Hepatic stellate cell (primary cell): Measurements from ENCODE around the gene CACNA1D.

Experiments used
- DNase-seq: peaks from one replicate; pipeline ENCODE4 v3.0.0; 2011; ENCODE audit warnings: low spot score

CACNA1D gene

DNA sequence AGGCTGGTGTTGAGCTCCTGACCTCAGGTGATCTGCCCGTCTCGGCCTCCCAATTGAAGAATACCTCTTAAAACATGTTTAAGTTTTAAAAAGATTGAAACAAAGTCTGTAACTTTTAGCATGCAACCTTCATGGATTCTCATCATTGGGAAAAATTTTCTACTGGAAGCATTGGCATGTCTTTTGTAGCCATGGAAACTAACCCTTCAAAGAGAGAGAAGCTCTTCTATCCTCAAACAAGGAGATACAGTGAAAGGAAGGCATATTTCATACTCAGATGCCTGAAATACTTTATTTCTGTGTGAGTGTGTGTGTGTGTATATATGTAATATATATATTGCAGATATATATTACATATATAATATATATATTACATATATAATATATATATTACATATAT, 196.9 kb downstream of the CACNA1D start:
- DNase-seq = no peak

DNA sequence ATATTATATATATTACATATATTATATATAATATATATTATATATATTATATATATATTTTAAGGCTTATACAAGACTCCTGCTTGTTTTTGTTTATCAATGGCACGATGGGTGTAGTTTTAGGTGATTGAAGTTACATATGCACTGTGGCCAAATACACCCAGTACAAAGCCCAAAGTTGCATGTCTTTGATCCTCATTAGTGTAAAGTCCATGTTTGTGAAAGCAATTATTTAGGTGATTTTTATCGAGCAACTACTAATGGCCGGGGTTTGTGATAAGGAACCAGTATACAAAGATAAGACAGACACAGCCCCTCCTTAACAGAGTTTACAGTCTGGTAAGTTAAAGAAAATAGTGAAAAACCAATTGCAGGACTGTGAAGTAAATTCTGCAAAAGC, 197.5 kb downstream of the CACNA1D start:
- DNase-seq = no peak

DNA sequence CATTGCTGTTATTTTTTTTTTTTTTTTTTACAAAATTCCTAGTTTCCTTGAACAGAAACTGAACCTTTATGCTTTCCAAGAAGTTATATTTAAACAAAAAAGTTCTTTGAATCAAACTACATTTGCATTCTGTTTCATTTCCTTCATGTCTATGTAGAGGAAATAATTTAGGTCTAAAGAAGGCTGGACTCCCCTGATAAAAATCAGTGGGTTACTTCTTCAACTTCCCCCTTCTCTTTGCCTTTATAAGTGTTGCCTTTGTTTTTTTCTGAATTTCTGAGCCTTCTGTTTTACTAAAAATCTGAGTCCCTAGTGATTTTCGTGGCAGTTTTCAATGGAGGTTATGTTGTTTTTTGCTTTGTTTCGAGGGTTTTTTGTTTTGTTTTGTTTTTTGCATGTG, 199.0 kb downstream of the CACNA1D start:
- DNase-seq = no peak

DNA sequence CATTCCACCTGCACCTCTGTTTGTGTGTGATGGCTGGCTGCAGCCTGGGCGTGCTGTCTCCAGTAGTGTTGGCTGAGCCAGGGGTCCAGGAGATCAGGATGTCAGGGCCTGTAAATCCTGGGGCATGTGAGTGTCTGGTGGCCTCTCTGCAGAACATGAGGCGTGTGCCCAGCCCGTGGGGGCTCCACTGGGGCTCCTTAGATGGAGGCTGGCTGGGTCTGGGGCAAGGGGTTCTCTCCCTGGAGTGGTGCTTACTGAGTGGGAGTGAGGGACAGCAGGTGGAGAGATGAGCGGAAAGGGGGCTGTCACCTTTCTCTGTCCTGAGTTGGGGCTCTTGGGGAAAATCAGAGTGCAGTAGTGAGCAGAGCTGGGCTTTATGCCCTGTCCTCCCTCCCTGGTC, 199.6 kb downstream of the CACNA1D start:
- DNase-seq = no peak

DNA sequence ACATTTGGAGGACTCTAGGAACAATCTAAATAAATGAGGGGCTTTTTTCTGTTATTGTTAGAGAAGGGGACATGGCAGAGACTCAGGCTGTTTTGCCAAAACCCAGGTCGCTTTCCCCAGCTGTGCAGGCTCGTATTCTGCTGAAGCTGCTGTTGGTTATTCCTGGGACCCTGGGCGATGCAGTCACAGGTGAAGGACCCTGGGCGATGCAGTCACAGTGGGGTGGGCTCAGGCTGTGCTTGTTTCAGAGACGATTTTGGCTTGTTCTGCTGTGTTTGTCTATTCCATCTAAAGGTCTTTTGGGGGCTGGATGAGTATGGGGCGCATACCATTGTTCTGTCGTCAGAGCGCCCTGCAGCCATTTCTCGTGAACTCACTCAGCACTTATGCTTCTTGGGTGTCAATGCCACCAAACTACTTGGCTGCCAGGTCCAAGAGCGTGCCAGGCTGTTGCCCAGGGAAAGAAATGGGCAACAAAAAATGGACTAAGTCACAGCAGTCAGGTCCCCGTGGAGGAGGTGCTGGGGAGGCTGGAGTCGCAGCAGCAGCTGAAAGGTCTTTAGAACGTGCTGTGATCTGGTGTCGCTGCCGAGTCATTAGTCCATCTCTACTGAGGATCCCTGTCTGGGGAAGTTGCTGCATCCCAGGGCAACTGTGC, 200.4 kb downstream of the CACNA1D start:
- no peak for DNase-seq

DNA sequence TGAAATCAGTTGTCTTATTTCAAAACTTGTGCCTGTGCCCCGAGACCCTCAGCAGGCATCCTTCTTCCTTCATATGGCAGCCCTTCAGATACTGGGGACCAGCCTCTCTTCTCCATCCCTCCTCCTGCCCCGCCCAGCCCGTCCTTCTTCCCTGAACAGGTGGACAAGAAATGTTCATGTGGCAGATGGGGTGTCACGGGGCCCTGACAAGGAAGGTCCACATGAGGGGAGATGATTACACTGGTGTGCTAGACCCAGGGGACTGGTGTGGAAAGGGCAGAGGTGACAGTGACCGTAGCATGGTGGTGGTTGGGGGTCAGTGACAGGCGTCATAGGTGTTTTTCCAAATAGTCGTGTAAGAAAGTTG, 200.9 kb downstream of the CACNA1D start:
- no peak for DNase-seq

DNA sequence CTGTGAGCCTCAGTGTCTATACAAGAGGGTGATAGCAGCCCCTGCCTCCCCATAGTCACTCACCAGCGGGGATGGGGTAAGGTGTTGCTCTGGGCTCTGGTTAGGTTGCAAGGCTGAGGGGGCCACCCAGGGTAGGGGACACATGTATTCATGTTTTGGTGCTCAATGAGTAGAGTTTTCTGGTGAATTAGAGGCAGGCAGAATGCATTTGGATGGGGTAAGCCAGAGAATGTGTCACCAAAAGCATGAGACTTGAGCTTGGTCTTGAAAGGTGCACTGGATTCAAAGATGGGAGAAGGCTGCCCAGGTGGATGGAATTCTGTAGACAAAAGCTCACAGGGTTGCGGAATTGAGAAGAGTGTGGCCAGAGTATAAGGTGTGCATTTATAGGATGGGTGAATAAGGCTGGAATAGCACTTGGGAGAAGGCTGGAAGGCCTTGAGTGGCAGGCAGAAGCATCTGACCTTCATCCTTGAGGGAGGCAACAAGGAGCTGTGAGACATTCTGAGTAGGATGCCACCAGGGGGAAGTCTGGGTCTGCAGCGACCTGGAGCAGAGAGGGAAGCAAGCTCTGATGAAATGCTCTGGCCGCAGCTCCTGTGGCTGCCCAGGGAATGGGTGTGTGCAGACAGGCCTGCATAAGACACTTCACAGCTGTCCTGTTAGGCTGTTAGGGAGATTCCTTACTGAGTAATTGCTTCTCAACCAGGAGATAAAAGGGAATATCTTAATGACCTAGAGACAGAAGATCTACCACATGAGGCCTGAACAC, 202.2 kb downstream of the CACNA1D start:
- no peak for DNase-seq

DNA sequence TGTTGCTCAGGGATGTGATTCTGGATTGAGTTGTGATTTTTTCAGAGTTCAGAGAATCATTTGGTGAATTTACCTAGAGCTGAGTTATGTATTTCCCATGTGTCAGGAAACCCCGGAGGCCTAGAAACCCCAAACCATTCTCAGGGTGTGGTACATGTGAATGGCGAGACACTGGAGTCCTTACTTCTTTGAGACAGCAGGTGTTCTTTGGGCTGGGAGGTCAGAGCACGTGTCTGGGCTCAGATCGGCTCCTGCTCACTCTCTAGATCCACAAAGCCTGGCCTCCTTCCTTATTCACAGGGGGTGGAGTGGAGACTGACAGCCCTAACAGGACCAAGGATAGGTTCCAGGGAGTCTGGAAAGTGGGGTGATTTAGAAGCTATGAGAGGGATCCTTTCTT, 206.0 kb downstream of the CACNA1D start:
- DNase-seq = no peak

DNA sequence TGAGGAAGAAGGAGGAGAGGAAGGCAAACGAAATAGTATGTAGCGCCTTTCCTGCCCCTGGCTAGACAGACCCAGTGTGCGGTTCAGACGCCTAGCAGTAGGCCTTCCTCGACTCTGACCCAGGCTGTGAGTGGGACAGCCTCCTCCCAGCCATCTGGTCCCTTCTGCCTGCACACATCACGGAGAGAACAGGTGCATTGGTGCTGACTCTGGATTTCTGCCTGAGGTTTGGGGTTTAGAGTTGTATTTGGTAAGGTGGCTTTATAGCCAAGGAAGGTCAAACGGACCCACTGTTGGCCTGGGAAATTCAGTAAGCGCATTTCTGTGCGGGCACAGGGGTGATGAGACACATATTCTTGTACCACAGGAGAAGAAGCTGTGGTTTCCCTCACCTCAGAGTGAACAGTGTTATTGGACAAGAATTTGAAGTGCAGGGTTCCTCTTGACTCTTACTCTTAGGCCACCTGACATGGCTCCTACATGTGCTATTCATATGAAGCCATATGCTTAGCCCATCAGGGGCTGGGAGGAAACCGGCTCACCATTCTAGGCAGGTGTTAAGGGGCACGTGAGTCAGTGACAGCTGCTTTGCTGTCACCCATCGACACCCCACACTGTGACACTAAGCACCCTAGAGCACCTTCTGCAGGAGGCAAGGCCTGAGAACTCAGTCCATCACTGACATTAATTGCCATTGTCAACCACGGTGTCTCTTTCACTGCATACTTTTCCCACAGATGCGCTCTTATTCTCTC, 208.5 kb downstream of the CACNA1D start:
- DNase-seq = no peak

DNA sequence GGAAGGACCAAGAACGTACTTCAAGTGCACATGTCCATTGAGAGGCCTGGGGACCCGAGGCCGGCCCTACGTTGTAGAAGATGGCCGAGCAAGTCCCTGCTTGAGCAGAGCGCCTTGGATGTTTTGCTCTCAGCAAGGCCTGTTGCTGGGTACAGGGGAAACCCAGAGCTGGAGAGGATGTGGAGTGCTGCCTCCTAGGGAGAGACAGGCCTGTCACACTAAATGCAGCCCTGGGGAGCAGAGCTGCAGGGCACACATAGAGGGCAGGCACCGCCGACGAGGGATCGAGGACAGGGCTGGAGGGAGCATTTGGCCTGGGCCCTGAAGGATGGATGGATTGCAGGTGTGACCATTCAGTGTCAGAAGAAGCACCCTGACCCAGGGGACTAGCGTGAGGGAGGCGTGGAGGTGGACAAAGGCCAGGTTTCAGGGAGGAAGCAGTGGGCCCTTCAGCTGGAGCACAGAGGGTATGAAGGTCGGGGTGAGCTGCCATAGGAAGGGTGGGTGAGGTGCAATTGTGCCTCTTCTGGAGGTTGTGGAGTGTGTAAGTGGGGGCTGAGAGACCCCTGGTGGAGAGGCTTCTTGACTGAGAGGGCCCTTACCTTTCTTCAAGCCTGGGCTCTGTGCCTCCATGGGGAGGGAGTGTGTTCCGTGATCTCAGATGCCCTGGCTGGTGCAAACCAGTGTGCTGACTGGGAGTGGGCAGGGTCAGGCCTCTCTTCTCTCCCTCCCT, 209.4 kb downstream of the CACNA1D start:
- DNase-seq = no peak

DNA sequence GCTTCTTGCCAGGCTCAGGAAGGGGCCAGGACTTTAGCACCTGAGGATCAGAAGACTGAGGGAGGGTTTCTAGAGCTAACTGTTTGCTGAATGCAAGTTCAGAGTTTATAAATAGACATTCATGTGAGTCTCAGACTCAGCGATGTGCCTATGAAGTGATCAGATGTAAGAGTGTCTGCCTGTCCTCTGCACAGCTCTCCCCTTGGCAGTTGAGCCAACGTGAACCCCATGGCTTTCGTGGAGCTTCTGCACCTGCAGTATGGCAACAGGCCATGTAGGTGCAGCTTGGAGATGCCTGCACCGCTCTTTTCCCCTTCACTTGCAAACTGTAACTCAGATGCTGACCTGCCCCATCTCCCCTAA, 209.9 kb downstream of the CACNA1D start:
- DNase-seq = no peak

DNA sequence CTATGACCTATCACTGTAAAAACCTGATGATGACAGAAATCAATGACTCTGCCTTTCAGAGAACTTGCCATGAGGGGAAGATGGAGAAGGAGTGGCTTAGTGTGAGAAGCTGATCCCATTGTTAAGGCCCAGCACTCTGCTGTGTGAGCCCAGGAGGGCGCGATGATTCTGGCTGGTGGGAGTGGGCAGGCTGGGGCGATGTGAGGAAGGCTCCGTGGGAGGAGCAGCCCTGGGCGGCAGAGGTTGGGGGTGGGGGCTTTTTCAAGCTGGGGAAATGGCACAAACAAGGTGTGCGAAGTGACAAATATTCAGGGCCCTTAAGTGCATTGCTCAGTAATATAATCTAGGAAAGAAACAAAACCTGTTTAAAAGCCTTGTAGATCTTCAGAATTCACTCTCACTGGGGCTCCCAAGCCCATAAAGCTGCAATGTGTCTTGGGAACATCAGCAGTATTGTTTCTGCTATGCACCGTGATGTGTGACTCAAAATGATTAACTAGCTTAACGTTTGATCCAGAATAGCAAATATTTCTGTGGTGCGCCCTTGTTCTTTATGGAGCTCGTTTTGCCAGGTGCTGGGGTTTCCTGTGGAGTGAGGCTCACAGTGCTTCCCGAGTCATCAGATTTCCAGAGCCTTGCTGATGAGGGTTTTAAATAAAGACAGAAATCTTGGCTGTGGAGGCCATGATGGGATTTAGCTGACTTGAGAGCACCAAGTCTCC, 210.8 kb downstream of the CACNA1D start:
- no peak for DNase-seq

DNA sequence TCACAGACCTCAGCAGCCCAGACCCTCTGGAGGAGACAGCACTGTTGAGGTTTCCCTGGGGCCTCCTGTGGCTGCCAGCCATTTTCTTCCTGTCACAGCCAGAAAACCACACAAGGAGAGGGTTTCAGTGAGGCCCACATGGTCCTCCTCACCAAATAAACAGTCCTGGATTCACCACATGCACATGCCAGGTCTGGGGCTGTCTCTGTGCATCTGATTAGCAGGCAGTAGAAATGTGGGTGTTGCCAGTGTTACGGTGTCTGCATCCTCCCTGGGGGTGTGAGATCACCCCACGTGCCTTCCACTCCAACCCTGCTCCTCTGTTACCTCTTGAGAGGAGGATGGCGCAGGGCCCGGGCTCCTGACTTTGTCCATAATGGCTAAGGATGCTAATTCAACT, 211.4 kb downstream of the CACNA1D start:
- DNase-seq = no peak

DNA sequence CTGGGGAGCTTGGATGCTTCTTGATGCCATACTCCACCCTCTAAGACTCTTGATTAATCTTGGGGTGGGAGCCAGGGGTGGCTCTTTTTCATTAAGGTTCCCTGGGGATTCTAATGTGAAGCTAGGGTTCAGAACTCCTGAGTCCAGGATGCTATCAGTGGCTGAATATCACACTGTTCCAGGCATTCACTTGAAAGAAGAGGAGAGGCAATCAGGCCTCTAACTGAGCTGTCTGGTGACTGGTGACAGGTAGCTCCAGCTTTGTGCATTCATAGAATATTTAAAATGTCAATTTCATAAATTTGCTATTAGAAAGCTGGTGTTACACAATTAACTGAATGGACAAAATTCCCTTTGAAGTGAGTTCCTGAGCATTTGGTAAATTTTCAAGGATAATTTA, 212.8 kb downstream of the CACNA1D start:
- no peak for DNase-seq

DNA sequence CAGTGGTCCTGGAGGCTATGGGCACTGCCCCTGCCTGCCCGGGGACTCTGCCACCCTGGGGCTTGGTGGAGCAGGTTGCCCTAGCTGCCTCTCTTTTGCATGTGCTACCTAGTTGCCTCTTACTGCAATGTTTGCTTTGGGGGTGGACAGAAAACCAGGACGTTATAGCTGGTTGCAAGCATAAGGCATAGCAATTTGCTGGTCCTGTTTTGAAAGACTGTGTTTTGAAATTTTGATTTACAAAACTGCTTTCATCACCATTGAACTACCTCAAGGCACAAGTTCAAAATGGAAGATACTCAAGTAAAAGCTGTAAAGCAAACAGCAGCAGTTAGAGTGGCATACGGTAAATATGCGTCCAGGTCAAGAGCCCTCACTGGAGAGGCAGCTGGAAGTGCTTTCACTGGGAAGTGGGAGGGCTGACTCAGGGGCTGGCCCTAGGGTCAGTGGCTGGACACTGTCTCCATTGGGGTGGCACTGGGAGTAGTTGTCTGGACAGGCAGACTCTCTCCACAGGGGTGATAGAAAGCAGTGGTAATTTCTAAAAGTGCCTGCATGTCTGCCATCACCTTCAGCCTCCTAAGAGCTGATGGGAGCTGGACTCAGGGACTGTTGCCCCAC, 213.7 kb downstream of the CACNA1D start:
- DNase-seq = no peak

DNA sequence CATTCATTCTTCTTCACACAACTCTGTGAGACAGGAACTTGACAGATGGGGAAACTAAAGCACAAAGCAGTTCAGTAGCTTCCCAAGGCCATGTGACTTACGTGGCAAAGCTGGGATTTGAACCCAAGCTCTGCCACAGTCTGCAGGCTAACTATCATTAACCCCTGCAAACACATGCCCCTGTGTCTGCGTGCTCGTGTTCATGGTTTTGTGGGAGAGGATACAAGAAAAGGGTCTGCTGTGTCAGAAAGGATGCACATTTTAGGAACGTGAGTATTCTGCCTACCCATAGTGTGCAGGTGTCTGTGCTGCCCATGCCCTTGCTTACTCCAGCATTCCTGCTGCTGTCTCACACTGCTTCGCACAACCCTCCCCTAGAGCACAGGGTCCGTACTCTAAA, 214.8 kb downstream of the CACNA1D start:
- DNase-seq = no peak

DNA sequence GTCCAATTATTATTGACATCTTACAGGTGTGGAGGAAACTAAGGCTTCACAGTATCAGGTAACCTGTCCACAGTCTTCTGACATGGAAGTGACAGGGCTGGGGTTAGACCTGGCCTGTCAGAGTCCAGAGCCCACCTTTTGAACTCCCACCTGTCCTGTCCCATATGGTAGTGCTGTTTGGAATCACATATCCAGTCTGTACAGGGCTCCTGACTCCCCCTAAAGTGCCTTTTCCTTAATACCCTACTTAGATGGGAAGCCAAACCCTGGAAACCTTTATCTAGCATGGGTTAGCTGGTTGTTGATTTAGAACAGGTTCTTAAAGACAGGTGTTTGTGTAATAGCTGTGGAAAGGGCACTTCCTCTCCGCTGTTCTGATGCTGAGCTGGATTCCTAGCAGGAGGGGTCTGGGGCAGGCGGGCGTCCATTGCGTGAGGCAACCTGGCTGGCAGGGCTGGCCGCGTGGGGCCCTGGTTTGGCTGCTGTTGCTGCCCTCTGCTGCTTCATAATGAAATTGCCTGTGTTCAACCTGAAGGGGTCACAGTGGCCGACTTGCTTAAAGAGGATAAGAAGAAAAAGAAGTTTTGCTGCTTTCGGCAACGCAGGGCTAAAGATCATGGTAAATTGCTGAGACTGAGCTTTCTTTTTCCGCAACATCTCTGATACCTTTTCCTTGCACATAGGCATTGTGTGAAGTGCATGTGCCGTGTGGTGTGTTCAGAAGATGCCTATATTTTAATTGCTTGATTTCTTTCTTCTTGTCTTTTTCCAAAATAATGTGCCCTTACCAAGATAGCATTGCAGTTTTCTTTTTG, 215.7 kb downstream of the CACNA1D start:
- DNase-seq = peak; percentile 61

DNA sequence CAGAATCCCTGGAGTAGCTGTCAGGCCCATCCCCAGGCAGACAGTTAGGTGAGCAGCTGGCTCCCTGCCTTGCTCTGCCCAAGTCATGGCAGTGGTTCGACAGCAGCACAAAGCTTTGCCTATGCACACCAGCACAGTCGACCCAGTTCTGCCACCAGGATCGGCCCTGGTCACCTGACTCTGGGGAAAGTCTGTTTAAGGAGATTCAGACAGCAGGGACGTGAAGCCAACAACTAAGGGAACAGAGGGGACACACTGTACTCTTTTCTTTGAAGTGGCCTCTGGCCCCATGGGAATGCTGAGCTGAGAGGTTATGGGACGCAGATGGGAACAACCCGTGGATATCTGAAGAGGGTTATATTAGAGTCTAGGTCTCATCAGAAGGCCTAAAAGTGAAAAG, 217.0 kb downstream of the CACNA1D start:
- no peak for DNase-seq

DNA sequence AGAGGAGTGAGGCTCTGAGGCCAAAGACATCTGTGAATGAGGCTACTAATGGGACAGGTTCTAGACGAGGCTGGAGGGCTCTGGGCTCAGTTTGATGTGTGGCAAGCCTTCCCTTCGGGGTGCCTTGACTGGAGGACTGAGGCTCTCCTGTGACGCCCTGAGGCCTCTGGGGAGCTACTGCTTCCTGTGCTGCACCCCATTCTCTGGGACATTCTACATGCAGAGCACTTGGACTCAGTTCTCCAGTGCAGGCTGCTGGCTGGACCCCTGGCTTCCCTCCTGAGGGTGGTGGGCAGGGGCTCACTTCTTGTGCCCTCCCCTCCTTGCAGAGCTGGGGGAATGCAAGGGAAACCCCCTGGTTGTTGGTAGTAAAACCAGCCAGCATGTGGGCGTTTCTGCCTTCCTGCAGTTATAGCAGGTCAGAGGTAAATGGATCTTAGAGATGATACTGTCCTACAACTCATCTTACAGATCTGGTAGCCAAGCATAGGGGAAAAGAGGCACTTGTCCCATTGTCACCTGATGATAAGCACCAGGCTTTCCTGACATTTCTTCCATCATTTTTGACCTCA, 218.5 kb downstream of the CACNA1D start:
- DNase-seq = no peak

DNA sequence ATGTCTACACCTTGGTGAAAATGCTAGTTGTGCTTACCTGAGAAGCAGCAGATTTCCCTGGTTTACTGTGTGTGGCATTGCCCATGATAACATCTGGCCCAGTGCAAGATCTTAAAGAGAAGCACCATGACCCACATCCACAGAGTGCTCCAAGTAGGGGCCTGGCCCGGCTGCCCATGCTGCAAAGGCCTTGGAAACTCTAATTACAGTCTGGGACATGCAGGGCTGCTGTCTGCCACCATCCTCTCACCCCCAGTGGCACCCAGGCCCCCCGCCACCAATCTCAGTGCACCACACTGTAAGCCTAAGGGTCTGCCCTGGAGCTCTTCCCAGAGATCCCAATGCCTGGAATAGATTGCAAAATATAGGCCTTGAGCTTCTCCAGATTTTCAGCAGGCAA, 219.2 kb downstream of the CACNA1D start:
- DNase-seq = no peak
